ENCODE results near the gene SNRNP70.
"Not testable (repeated sequence)": the region's sequence is repeated elsewhere in the genome, so short reads cannot be mapped to it uniquely, and the experiment has no call there.

The SNRNP70 gene

DNA sequence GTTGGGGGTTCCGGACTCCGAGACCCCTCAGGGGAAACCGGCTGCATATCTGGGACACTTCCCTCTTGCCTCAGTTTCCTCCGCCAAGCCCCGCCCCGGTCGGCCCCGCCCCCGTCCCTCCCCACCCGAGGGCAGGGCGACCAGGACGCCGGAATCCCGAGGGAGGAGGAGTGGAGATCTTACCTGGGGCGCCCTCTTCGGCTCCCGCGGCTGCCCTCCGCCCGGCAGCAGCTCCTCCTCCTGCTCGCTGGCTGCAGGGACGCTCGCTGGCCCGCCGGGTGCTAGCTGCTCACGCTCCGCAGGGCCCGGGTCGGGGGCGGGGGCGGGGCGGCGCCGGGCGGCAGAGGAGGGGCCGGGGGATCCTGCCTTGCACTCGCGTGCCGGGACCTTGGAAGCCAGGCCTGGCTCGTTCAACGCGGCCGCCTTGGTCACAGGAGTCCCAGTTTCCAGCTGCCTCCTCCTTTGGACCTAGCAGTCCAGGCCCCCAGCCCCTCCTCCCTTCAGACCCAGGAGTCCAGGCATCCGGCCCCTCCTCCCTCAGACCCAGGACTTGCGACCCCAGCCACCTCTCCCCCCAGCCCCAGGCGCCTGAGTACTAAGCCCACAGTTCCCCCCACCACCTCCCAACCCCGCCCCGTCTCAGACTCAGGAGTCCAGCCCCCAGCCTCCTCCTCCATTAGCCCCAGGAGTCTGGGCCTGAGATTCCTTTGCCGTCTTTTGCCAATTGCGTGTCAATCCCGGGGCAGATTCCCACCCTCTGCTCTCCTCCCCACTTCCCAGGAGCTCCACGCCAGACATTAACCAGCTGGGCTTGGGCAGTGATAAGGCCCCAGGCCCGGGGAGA lies 20.3 kb upstream of the SNRNP70 start, which contains the start of gene NTF4:
Gene NTF4, minus strand, starts transcription at position 51 of the 844 bp plus-strand sequence. CDS start 2,821 bp downstream, outside the sequence.
- no peak for DNase-seq (ENCODE audit: low read depth in 2 of 2)

DNA sequence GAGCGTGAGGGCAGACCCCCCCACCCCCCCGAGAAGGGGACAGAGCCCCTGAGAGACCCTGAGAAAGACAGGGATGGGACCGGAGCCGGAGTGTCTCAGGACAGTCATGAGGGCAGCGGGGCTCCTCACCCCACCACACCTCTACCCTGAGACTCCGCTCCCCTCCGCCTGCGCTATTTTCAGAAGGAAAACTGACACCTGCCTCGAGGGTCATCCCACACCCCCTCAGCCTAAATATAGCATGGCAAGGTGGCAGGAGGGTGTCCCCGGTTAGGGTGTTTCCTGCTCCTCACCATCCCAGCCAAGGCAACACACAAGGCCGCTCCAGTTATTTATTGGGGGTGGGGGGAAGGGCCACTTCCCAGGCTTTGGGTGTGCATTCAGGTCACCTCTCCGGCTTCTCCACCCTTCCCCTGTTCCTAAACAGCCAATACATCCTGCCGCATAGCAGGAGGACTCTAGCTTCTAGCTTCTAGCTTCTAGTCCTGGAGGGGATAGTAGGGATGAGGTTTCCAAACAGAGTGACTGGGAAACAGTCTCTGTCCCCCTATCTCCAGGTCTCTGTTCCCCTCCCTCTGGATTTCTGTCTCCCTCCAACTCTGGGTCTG lies 19.2 kb upstream of the SNRNP70 start:
- no peak for DNase-seq (ENCODE audit: low read depth in 2 of 2)

DNA sequence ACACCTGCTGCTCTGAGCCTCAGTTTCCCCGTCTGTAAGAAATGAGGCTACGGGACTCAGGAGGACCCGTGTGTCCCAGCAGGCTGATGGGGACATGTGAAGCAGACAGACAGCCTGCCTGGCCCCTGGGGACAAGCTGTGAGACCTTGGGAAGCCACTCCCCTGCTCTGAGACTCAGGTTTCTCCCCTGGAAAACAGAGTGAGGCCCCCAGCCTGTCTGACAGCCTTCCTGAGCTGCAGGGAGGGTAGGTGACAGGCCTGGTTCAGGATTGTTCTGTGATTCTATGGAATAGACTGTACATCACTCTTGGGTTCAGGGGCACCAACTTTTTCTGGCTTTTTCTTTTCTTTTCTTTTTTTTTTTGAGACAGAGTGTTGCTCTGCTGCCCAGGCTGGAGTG lies 17.7 kb upstream of the SNRNP70 start:
- no peak for DNase-seq (ENCODE audit: low read depth in 2 of 2)

DNA sequence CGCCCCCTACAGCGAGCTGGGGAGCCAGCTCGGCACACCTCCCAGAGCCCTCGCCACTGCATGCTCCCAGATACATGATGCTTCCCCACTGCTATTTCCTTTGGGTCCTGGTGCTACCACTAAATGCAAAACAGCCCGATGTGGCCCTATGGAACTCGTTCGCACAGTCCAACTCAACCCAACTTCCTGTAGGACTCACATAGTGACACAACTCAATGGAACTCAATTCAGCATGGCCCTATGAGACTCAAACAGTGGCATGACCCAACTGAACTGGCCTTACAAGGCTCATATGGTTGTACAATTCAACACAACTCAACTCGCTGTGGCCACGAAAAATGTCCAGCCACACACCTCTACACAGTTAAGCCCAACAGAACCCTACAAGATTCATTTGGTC lies 16.2 kb upstream of the SNRNP70 start:
- DNase-seq (ENCODE audit: low read depth in 2 of 2), result no peak

DNA sequence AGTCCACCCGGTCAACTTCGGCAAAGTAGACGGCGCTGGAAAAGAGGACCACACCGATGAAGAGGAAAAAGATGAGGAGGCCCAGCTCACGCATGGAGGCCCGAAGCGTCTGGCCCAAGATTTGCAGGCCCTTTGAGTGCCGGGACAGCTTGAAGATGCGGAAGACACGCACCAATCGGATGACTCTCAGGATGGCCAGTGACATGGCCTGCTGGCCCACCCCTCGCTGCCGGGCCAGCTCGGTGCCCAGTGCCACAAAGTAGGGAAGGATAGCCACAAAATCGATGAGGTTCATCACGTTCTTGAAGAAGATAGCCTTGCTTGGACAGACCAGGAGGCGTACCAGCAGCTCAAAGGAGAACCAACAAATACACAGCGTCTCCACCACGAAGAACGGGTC lies 14.8 kb upstream of the SNRNP70 start:
- no peak for DNase-seq (ENCODE audit: low read depth in 2 of 2)

DNA sequence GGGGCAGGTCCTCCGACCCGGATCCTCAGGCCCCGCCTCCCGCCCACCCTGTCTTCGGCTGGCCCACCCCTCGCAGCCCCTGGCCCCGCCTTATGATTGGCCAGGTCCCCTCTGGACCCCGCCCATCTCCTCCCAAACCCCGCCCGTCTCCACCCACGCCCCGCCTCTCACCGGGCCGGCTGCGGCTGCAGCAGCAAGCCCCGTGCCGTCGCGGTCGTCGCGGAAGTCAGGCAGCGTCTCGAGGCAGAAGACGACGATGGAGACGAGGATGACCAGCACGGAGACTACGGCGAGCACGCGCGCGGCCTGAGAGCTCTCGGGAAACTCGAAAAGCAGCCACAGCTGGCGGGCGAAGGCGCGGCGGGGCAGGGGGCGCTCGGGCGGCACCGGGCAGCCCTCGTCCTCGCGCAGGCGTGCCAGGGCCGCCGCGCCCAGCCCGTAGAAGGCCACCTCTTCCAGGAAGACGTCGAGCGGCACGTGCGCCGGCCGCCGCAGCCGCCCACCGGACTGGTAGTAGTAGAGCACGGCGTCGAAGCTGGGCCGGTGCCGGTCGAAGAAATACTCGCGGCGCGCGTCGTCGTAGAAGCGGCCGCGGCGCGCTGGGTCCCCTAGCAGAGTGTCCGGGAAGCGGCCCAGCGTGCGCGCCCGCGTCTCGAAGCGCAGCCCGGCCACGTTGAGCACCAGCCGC lies 13.2 kb upstream of the SNRNP70 start:
- DNase-seq (ENCODE audit: low read depth in 2 of 2), result no peak

DNA sequence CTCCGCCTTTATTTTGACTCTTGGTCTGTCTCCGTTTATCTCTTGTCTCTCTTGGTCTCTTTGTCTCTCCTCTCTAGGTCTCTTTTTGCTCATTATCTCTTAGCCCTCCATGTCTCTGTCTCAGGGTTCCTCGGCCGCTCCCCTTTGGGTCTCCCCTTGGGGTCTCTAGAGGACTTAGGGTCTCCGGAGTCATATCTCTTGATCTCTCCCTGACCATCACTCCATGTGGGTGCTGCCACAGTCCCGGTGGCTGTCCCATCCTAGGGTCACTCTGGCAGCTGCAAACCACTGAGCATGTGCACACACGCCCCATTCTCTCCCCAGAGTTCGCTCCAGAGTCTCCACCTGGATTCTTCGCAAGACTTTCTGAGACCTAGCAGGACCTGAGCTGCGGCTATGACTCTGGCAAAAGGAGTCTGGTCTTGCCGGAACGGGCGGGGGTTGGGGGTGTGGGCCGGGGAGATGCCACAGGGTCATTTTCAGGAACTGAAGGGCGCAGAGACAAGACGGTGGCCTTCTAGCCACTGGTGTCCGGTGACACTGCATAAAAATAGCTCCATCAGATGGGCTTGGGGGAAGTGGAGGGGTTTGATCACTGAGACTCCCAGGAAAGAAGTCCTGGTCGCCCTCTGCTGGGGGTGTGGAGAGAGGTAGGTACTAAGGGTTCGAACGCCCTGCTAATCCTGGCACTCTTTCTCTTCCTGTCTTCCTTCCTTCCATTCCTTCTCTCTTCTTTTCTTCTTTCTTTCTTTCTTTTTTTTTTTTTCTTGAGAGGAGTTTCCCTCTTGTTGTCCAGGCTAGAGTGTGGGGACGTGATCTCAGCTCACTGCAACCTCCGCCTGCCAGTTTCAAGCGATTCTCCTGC lies 11.5 kb upstream of the SNRNP70 start:
- DNase-seq (ENCODE audit: low read depth in 2 of 2), result no peak

DNA sequence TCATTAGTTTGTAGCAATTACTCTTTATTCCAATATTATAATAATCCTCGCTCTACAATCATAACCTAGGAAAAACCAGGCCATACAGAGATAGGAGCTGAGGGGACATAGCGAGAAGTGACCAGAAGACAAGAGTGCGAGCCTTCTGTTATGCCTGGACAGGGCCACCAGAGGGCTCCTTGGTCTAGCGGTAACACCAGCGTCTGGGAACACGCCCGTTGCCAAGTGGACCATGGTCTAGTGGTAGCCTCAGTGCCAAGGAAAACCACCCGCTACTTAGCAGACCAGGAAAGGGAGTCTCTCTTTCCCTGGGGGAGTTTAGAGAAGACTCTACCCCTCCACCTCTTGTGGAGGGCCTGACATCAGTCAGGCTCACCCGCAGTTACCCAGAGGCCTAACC lies 10.4 kb upstream of the SNRNP70 start:
- DNase-seq (ENCODE audit: low read depth in 2 of 2), result not testable (repeated sequence)

DNA sequence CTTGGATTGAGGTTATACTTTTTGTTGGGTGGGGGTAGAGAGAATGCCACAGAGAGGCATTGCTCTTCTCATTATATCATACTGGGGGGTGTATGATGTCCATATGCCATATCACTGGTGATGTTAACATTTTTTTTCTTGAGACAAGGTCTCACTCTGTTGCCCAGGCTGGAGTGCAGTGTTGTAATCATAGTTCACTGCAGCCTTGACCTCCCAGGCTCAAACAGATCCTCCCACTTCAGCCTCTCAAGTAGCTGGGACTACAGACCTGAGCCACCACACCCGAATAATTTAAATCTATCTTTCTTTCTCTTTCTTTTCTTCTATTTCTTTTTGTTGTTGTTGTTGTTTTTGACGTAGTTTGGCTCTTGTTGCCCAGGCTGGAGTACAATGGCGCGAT lies 4.9 kb upstream of the SNRNP70 start:
- DNase-seq (ENCODE audit: low read depth in 2 of 2), result no peak

DNA sequence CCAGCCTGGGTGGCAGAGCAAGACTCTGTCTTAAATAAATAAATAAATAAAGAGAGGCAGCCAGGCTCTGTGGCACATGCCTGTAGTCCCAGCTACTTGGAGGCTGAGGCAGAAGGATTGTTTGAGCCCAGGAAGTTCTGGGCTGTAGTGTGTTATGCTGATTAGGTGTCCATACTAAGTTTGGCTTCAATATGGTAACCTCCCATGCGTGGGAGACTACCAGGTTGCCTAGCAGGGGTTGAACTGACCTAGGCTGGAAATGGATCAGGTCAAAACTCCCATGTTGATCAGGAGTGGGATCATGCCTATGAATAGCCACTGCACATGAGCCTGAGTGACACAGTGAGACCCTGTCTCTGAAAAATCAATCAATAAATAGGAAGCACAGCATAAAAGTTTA lies 4.0 kb upstream of the SNRNP70 start:
- no peak for DNase-seq (ENCODE audit: low read depth in 2 of 2)

DNA sequence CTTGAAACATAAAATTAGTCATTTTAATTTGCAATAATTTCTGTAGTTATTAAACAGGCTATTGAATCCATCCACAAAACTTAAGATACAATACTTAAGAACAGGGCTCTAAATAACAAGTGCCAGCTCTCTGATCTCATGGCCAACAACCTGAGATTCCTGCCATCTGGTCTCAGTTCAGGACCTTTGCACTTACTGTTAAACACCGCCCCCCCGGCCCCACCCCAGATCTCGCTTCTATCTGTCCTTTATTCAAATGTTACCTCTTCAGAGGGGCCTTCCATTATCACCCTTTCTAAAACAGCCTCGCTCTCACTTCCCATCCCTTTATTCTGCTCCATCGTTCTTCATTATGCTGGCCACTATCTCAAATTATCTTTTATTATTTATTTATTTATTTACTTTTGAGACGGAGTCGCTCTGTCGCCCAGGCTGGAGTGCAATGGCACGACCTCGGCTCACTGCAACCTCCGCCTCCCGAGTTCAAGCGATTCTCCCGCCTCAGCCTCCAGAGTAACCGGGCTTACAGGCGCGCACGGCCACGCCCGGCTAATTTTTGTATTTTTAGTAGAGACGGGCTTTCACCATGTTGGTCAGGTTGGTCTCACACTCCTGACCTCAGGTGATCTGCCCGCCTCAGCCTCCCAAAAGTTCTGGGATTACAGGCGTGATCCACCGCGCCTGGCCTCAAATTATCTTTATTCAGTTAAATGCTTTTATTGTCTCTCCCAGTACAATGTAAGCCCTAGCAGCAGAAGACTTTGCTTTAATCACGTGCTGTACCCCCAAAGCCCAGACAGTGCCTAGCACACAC lies 838 bp upstream of the SNRNP70 start:
- no peak for DNase-seq (ENCODE audit: low read depth in 2 of 2)

DNA sequence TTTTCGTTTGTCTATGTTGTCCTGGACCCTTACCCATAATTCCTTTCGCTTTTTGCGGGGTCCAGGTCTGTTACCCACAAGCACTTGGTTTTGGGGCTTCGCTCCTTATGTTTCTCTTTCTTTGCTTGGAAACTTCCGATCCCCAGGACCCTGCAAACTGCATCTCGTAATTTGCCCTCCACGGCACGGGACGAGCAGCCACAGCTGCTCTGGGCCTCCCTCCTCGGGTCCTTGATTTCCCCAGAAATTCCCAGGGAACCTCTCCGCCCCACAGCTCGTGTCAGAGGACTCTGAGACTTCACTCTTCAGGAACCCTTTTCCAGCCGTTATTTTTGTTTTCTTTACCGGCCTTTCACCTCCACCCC lies 599 bp downstream of the SNRNP70 start:
- DNase-seq (ENCODE audit: low read depth in 2 of 2), result no peak

DNA sequence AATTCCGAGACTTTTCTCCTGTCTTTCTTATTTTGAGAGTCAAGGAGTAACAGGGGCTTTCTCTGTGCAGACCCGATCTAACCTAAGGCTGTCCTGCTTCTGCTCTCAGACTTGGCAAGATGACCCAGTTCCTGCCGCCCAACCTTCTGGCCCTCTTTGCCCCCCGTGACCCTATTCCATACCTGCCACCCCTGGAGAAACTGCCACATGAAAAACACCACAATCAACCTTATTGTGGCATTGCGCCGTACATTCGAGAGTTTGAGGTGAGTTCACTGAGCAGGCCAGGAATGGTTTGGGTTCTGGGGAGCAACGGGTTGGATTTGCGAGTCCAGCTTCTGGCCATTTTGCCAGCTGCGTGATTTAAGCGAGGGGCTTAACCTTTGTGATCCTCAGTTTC lies 1.0 kb downstream of the SNRNP70 start:
- DNase-seq (ENCODE audit: low read depth in 2 of 2), result no peak

DNA sequence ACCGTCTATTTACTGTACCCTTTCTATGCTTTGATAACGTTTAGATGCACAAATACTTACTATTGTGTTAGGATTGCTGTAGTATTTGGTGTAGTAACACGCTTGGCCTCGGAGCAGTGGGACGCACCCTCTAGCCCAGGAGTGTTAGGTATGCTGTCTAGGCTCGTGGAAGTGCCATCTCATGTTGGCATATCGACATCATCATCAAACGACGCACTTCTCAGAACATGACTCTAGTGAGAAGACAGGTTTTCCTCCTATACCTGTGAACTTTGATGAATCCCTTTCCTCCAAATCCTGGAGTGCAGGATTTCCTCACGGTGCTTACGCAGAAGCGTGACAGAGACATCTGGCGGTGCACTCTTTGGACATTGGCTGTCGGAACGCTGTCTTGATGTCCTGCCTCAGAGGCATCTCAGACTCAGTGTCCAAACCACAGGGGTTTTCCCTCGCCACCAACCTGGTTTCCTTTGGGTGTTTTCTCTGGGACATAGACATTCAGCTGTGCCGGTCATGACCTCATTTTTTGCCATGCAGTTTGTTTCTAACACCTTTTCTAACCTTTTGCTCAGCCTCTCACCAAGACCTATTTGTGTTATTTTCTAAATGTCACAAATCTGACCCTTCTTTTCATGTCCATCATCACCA lies 6.3 kb downstream of the SNRNP70 start:
- no peak for DNase-seq (ENCODE audit: low read depth in 2 of 2)

DNA sequence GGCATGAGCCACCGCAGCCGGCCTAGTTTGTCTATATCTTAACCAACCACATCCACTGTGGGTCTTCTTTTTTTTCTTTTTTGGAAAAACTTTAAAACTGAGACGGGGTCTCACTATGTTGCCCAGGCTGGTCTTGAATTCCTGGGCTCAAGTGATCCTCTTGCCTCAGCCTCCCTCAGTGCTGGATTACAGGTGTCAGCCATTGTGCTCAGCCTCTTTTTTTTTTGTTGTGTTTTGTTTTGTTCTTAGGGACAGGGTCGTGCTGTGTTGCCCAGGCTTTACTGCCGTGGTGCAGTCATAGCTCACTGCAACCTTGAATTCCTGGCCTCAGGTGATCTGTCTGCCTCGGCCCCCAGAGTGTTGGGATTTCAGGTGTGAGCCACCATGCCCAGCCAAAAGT lies 7.4 kb downstream of the SNRNP70 start:
- no peak for DNase-seq (ENCODE audit: low read depth in 2 of 2)

DNA sequence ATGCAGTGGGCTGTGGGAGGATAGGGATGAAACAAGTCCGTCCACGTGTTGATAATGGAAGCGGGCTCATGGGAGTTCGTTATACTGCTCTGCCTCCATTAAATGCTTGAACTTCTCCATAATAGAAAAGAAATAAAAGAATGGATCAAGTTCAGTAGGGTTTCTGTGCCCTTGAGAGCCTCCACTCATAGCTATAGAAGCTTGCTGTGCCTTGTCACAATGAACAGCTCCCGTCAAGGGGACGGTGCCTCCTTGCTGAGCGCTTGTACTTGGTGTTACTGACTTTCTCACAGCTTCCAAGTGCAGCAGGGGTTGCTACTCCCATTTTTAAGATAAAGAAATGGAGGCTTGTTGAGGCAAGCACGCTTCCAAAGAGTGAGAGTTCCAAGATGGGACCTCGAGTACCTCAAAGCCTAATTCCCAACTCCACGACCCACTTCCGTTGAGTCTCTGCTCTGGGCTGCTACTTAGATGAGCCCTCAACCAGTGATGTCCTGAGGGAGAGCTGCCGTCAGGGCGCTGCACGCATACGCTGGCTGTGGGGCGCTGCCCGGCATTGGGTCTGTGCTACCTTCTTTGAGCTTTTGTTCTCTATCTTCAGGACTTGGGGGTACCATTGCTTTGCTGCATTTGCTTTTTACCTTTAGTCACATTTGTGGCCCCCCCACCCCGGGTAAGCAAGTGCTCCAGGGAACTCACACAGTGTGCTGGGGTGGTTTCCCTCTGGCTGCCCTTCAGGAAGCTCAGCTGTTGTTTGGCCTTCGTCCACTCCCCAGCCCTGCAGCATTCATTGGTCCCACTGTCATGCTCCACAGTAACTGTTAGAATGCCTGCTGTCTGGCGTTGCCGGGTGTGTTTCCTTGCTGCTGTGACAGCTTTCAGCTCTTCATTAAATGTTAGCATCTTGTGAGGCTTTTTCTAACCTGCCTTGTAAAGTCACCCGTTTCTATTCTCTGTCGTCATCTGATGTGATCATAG lies 9.5 kb downstream of the SNRNP70 start:
- no peak for DNase-seq (ENCODE audit: low read depth in 2 of 2)

DNA sequence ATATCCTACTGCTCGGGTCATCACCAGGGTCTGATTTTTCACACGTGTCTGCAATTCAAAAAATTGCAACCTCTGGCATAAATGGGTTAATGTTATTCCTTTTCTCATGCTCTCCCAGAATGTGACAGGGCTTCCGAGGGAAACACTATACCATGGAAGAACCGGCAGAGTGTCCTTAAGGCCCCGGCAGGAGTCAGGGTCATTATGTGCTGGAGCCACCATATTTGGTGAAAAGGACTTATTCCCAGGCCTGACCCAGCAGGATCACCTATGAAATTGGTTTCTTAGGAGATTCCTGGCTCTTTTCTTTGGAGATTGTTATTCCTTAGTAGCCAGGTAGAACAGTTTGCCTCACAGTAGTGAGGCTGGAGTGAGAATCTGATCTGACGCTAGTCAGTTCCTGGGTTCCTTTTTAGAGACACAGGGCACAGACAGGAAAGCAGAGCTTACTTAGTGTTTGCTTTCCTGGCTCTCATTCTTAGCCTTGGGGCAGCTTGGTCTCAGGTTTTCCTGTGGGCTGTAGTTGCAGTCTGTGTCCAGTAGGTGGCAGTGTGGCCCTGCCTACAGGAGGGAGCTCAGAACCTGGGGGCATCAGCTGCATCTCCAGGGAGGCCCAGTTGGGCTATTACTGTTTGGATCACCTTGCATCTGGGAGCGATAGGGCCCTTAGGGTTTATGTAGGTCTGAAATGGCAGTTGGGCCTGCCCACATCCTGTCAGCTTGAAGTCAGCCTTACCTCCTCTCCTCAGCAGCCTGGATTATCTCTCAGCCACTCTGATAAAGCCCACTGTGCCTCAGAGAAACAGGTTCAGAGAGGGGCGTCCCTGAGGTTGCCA lies 12.4 kb downstream of the SNRNP70 start:
- peak in 1 of 2 experiments; percentile 45 for DNase-seq (ENCODE audit: low read depth in 2 of 2)

DNA sequence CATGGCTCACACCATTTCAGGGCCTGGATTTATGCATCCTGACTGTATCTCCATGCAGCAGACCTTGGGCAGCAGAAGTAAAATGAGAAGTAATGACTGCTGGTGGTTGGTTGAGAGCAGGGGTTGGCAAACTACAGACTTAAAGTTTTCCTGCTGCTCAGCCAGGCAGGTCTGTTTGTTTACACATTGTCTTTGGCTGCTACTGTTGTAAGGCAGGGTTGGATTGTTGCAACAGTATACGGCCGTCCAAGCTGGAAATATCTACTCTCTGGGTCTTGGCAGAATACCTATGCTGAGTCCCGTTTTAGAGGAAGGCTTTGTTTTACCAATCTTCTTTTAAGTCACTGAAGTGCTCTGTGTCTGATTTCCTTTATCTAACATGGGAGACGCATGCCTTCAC lies 13.5 kb downstream of the SNRNP70 start:
- DNase-seq (ENCODE audit: low read depth in 2 of 2), result no peak
